Activated T-cell treated with anti-CD3 and anti-CD28 coated beads, Interleukin-2, amount 50 U/mL, for 72 hours (primary cell): ENCODE data around the gene THAP4. TPM values are rescaled to one million over a fixed set of nuclear protein-coding genes. Genes with fewer than 3 reads are reported as not detected.
"Not testable (repeated sequence)": the region's sequence is repeated elsewhere in the genome, so short reads cannot be mapped to it uniquely, and the experiment has no call there.

Experiments
- ATAC-seq, 2 donors: fragments of 150-1000 bp; cut with Tn5 transposase; replicated peaks in 1 of 2; 2 replicates each; pipeline ENCODE4 v1.10.0; 2021; ENCODE audit warnings: moderate library complexity in 2 of 2, mild to moderate bottlenecking in 1 of 2
- DNase-seq, 2 donors: peaks; one replicate each; pipeline ENCODE4 v3.0.0; 2021 to 2022; ENCODE audit warnings: mixed read lengths in 1 of 2
- H3K27ac Mint-ChIP-seq: one replicate; pipeline ENCODE4 v1.8.0; 2022; ENCODE audit warnings: mild to moderate bottlenecking, moderate library complexity, mixed read lengths
- H3K27me3 Mint-ChIP-seq: one replicate; pipeline ENCODE4 v1.8.0; 2022; ENCODE audit warnings: low read depth, mixed read lengths
- H3K36me3 Mint-ChIP-seq, 2 donors: one replicate each; pipeline ENCODE4 v1.8.0; 2022; ENCODE audit warnings: mixed read lengths in 2 of 2, mild to moderate bottlenecking in 1 of 2; ENCODE audit not compliant: insufficient read depth in 2 of 2
- H3K4me1 Mint-ChIP-seq: one replicate; pipeline ENCODE4 v1.8.0; 2022; ENCODE audit warnings: low read depth, mixed read lengths
- H3K4me3 Mint-ChIP-seq, 2 donors: one replicate each; pipeline ENCODE4 v1.8.0; 2022; ENCODE audit warnings: mild to moderate bottlenecking in 2 of 2, mixed read lengths in 2 of 2, moderate library complexity in 2 of 2
- H3K9me3 Mint-ChIP-seq, 2 donors: one replicate each; pipeline ENCODE4 v1.8.0; 2022; ENCODE audit warnings: mixed read lengths in 2 of 2
- total RNA-seq, 2 donors: library from RNA; stranded (reverse); gene quantifications; one replicate each; pipeline ENCODE4 v1.2.3, GENCODE V29; 2022

THAP4 gene
- total RNA-seq, 2 donors from 2014 or later: 41.8 to 50.9 TPM

DNA sequence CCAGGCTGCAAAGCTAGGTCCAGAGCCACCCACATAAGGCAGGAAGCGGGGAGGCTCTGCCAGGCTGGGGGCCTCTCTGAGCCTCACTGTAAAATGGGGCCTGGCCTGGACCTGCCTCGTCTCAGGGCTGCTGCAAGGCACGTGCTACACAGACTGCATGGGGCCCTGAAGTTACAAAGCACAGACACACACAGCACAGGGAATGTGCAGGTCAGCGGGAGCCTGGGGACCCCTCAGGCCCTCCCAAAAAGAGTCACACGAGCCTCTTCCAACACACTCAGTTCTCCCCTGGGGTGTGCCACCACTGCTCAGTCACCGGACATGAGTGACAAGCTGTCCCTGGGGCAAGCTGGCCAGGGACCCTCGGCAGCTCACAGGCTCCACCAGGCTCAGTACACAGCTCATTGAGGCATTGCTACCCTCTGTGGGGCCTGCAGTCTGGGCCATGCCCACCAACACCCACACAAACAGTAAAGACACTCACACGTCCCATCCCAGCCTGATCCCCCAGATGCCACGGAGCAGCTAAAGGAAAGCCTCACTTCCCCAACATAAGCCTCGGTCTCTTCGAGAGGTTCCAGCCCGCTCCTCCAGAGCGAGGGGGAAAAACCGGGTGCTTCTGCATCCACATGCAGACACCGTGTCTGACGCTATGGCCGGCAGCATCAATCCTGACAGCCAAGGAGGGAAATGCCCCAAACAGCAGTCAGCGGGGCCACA, 44.7 kb downstream of the THAP4 start:
- Mint-ChIP-seq H3K4me1 (no peaks in the 10 kb centered on the region), H3K9me3 (peaks cover 0 to 1% of the 10 kb centered on the region in 2 donors), H3K36me3 (peaks cover 5 to 14% of the 10 kb centered on the region in 2 donors), H3K27me3 (no peaks in the 10 kb centered on the region), H3K27ac (no peak overlapping the region), H3K4me3 (no peak overlapping the region)
- ATAC-seq (no peak), DNase-seq (no peak)

DNA sequence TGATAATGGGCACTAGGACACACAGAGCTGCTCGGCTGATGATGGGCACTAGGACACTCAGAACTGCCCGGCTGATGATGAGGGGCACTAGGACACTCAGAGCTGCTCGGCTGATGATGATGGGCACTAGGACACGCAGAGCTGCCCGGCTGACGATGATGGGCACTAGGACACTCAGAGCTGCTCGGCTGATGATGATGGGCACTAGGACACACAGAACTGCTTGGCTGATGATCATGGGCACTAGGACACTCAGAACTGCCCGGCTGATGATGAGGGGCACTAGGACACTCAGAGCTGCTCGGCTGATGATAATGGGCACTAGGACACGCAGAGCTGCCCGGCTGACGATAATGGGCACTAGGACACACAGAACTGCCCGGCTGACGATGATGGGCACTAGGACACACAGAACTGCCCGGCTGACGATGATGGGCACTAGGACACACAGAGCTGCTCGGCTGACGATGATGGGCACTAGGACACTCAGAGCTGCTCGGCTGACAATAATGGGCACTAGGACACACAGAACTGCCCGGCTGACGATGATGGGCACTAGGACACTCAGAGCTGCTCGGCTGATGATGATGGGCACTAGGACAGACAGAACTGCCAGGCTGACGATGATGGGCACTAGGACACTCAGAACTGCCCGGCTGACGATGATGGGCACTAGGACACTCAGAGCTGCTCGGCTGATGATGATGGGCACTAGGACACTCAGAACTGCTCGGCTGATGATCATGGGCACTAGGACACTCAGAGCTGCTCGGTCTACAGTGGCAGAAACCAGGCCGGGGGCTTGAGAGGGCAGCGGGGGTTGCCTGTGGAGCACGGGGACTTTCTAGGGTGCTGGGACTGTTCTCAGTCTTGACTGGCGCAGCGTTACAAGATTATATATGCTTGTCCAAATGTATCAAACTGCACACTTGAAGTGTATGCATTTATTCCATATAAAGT, 46.2 kb downstream of the THAP4 start:
- peaks cover 15 to 29% of the 10 kb centered on the region in 2 donors for H3K36me3 Mint-ChIP-seq
- H3K9me3 Mint-ChIP-seq, ATAC-seq, H3K4me3 Mint-ChIP-seq, H3K4me1 Mint-ChIP-seq, H3K27ac Mint-ChIP-seq, H3K27me3 Mint-ChIP-seq, DNase-seq: not testable (repeated sequence)

DNA sequence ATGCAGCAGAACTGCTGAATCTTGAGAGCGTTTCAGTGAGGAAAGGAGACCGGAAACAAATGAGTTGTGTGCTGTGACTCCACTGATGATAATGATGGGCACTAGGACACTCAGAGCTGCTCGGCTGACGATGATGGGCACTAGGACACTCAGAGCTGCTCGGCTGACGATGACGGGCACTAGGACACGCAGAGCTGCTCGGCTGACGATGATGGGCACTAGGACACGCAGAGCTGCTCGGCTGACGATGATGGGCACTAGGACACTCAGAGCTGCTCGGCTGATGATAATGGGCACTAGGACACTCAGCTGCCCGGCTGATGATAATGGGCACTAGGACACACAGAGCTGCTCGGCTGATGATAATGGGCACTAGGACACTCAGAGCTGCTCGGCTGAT, 47.1 kb downstream of the THAP4 start:
- H3K27ac Mint-ChIP-seq, H3K27me3 Mint-ChIP-seq, DNase-seq, H3K4me3 Mint-ChIP-seq, H3K4me1 Mint-ChIP-seq, H3K9me3 Mint-ChIP-seq, ATAC-seq: not testable (repeated sequence)
- H3K36me3 Mint-ChIP-seq: peaks cover 21 to 39% of the 10 kb centered on the region in 2 donors

DNA sequence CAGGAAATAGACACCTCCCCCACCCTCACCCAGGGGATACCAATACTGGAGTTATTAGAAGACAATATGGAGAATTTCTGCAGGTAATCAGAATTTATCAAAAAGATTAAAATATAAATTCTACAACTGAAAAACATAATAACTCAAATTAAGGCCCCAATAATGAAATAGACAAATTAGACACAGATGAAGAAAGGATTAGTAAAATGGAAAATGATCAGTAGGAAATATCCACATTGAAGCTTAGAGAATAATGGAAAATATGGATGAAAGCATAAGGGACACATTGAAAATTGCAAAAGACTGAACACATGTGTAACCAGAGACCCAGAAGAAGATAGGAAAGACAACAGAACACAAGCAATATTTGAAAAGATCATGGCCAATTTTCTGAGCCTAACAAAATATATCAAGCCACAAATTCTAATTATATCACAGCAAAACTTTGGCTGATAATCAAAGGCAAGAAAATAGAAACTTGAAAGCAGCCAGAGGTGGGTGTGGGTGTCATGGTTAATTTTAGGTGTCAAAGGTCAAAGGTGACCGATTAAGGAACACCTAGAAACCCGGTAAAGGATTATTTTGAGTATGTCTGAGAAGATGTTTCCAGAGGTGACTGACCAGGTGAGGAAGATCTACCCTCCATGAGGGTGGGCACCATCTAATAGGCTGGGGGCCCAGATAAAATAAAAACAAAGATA, 50.2 kb downstream of the THAP4 start:
- Mint-ChIP-seq H3K36me3 (peaks cover 28 to 45% of the 10 kb centered on the region in 2 donors), H3K9me3 (peaks cover 6 to 9% of the 10 kb centered on the region in 2 donors), H3K27me3 (no peaks in the 10 kb centered on the region)

DNA sequence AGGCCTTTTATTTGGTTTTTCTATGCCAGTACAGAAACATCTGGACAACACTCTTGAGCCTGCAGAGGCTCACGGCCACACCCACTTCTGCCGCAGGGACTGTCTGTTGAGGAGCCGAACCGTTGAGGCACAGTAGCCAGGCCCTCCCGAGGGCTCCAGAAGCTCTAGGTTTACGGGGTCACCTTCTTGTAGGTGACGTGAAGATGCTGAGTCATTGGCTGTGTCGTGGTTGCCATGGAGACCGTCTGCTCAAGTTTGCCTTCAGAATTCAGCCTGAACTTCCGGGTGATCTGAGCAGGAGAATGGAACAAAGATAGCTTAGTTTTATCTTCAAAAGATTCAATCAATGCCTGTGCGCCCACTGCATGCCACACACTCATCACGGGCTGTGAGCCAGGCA, 52.5 kb downstream of the THAP4 start:
- Mint-ChIP-seq H3K9me3 (peaks cover 6 to 9% of the 10 kb centered on the region in 2 donors), H3K4me3 (no peak overlapping the region), H3K4me1 (no peaks in the 10 kb centered on the region), H3K36me3 (peaks cover 28 to 45% of the 10 kb centered on the region in 2 donors), H3K27me3 (no peaks in the 10 kb centered on the region), H3K27ac (no peak overlapping the region)
- DNase-seq (no peak), ATAC-seq (no peak)

More for the DNA sequence above, 50.2 kb downstream of the THAP4 start:
- Mint-ChIP-seq H3K4me3 (no peak overlapping the region), H3K4me1 (no peaks in the 10 kb centered on the region), H3K27ac (no peak overlapping the region)
- no peak for ATAC-seq
- no peak for DNase-seq

DNA sequence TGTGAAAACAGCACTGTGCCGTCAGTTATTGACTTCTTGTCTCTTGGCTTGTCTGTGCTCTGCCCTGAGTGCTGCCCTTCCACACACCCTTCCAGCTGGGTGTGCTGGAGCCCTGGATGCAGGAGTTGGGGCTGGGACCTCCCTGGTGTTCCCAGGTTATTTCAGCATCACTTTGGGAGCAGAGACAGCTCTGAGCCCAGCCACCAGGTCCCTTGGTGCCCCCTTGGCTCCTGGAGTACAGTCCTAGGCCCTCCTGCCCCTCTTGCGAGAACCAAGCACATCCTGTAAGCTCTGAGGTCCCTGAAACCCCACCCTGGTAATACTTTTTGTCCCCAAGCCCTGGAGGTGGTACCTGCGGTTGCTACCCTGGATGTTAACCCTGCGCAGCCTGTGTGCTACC, 54.2 kb downstream of the THAP4 start:
- Mint-ChIP-seq H3K36me3 (peaks cover 24 to 35% of the 10 kb centered on the region in 2 donors), H3K4me1 (no peaks in the 10 kb centered on the region), H3K4me3 (no peak overlapping the region), H3K9me3 (peaks cover 6 to 9% of the 10 kb centered on the region in 2 donors), H3K27ac (no peak overlapping the region), H3K27me3 (no peaks in the 10 kb centered on the region)
- no peak for ATAC-seq
- DNase-seq: no peak

DNA sequence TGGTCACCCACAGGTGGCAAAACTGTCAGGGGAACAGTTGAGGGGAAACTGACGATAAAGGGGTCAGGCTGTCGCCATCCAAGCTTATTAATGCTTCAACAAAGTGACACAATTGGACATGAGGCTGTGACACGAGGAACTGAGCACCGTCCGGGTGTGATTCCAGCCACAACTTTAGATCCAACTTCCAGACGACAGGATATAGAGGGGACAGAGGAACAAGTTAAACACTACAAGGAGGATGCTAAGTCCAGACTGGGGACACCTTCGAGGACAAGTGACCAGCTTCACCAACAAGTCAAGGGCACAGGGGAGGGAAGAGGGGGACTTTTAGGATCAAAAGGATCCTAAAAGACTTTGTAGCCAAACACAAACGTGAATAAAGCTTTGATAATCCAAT, 54.6 kb downstream of the THAP4 start:
- DNase-seq (no peak), ATAC-seq (no peak)
- H3K27ac Mint-ChIP-seq: no peak overlapping the region
- no peaks in the 10 kb centered on the region for H3K4me1 Mint-ChIP-seq
- H3K36me3 Mint-ChIP-seq: peaks cover 23 to 31% of the 10 kb centered on the region in 2 donors
- no peak overlapping the region for H3K4me3 Mint-ChIP-seq
- H3K9me3 Mint-ChIP-seq: peaks cover 6 to 7% of the 10 kb centered on the region in 2 donors
- H3K27me3 Mint-ChIP-seq: no peaks in the 10 kb centered on the region

DNA sequence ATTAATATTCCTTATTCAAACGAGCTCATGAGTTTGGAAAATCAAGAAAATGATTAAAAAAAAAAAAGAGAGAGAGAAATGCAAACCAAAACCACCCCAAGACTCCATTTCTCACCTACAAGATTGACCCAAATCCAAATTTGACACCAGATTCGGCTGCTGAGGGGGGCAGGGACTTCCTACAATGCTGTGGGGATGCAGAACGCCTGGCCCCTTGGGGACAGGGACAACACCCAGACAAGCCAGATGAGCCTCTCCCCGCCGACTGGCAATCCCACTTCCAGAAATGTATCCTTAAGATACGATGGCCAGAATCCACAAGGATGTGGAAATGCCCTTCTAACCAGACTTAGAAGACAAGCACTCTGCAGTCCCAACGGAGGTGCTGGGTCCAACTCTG, 57.7 kb downstream of the THAP4 start:
- Mint-ChIP-seq H3K4me1 (no peaks in the 10 kb centered on the region), H3K27me3 (no peaks in the 10 kb centered on the region), H3K4me3 (no peak overlapping the region), H3K9me3 (no peaks in the 10 kb centered on the region), H3K36me3 (peaks cover 3 to 5% of the 10 kb centered on the region in 2 donors), H3K27ac (no peak overlapping the region)
- ATAC-seq (no peak), DNase-seq (no peak)

DNA sequence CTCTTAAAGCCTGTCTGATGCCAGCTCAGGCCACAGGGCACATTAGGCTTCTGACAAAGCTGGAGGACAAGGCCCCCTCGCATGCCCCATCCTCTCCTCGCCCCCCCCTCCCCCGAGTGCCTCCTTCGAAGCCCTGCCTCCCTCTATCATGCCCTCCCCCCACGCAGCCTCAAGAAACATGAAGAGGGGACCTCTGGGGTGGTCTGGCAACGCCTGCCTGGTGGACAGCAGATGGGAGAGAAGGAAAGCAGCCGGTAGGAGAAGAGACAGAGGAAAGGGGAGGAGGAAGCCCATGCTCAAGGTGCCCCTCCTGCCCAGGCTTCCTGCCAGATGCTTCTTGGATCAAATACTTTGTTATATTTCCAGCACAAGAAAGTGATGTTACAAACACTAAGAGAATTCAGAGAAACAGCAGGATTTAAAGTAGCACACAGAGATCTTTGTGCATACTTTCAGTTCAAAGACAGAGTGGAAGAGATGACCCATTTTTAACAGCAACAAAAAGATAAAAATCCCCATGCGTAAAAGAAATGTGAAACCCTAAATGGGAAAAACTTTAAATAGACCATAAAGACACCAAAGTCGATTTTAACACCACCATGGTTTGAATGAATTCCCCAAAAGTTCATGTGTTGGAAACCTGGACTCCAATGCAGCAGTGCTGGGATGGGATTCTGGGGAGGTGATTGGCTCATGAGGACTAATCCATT, 59.4 kb downstream of the THAP4 start:
- Mint-ChIP-seq H3K9me3 (no peaks in the 10 kb centered on the region), H3K4me1 (no peaks in the 10 kb centered on the region), H3K27me3 (no peaks in the 10 kb centered on the region), H3K36me3 (peaks cover 0 to 3% of the 10 kb centered on the region in 2 donors), H3K27ac (no peak overlapping the region), H3K4me3 (no peak overlapping the region)
- DNase-seq (no peak), ATAC-seq (no peak)

DNA sequence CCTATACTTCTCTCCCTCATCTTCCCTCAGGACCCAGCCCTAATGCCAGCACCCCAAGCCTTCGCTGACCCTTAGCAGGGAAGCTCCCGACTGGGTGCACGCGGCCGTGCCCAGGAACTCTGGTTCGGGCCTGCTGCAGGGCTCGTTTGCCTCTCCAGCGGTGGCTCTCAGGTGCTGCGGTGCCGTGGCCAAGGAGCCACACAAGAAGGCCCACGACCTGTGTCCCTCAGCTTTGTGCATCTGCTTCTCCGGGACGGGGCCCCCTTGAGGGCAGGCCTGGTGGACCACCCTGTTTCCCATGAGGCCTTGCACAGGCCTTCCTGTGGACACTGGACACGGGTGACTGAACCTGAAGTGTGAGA, 60.7 kb downstream of the THAP4 start:
- H3K27ac Mint-ChIP-seq: no peak overlapping the region
- no peak overlapping the region for H3K4me3 Mint-ChIP-seq
- ATAC-seq: no peak
- H3K27me3 Mint-ChIP-seq: no peaks in the 10 kb centered on the region
- no peaks in the 10 kb centered on the region for H3K9me3 Mint-ChIP-seq
- no peaks in the 10 kb centered on the region for H3K4me1 Mint-ChIP-seq
- no peak for DNase-seq
- no peaks in the 10 kb centered on the region for H3K36me3 Mint-ChIP-seq

DNA sequence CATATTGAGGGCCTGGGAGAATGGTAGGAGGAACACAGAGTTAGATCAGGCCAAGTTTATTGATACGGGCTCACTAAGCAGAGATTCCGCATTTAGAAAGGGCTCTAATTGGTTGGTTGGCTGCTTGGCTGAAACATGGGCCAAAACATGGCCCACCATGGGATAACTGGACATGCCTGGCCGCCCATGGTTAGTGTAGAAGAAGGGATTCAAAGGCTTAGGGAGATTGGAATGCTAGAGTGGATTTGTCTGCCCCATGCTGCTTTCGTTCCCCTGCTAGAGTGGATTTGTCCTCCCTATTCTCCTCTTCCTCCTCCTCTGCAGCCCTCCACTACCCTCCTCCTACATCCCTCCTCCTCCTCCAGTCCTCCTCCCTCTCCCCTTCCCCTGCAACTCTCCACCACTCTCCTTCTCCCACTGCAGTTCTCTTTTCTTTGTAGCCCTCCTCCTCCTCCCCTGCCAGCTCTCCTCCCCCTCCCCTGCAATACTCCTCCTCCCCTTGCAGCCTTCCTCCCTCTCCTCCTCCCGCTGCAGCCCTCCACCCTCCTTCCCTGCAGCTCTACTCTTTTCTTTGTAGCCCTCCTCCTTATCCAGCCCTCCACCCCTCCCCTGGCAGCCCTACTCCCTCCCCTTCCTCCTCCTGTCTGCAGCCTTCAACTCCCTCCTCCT, 61.2 kb downstream of the THAP4 start:
- Mint-ChIP-seq H3K4me3 (no peak overlapping the region), H3K9me3 (no peaks in the 10 kb centered on the region), H3K27me3 (no peaks in the 10 kb centered on the region), H3K4me1 (no peaks in the 10 kb centered on the region), H3K36me3 (no peaks in the 10 kb centered on the region), H3K27ac (no peak overlapping the region)
- ATAC-seq (no peak), DNase-seq (no peak)

DNA sequence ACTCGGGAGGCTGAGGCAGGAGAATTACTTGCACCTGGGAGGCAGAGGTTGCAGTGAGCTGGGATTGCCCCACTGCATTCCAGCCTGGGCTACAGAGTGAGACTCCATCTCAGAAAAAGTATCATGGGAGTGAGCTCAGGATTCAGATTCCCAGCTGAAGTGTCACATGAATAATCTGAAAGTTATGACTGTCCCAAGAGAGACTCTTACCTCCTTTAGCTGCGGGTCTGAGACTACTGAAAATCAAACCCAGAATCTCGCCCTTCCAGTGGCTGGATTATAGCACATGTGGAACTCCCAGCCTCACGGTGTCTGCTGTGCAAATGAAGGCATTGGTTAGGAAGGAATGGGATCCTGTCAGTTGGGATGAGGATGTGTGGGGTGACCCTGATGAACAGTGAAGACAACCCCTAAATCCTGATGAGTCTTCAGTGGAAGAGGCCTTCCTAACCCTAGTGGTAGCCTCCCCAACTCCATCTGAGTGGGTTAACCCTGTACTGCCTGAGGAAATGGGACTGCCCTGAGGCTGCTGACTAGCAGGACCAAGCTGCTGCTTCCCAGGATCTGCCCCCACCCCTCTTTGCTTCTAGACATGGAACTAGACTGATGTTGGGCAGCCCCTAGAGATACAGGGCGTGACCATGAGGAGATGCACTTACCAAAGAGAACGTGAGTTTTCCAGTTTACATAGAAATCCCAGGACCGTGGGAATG, 61.9 kb downstream of the THAP4 start:
- Mint-ChIP-seq H3K4me3 (no peak overlapping the region), H3K27ac (no peak overlapping the region), H3K4me1 (no peaks in the 10 kb centered on the region), H3K9me3 (no peaks in the 10 kb centered on the region), H3K27me3 (no peaks in the 10 kb centered on the region), H3K36me3 (no peaks in the 10 kb centered on the region)
- ATAC-seq: no peak
- no peak for DNase-seq
